T-helper 22 cell (primary cell): ENCODE measurements around the gene PTTG2.

Experiments
- DNase-seq: peaks from one replicate; pipeline ENCODE4 v3.0.0-alpha.2; 2020; ENCODE audit warnings: low read depth

The PTTG2 gene

DNA sequence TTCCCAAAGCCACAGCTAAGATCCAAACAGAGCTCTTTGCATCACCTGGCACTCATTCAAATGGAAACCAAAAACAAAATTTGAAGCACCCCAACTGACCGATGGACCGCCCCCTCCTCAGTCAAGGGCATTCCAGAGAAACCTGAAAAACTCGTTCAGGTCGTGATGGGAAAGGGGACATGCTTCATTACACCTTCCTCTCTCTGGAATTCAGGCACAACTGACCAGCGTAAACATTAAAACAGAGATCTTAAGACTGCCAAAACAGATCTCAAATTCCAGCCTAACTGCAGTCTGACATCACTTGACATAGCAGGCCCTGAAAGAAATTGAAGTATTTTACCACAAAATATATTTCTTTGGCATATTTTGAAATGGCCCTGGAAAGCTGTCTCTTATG lies 28.5 kb downstream of the PTTG2 start:
- DNase-seq = no peak

DNA sequence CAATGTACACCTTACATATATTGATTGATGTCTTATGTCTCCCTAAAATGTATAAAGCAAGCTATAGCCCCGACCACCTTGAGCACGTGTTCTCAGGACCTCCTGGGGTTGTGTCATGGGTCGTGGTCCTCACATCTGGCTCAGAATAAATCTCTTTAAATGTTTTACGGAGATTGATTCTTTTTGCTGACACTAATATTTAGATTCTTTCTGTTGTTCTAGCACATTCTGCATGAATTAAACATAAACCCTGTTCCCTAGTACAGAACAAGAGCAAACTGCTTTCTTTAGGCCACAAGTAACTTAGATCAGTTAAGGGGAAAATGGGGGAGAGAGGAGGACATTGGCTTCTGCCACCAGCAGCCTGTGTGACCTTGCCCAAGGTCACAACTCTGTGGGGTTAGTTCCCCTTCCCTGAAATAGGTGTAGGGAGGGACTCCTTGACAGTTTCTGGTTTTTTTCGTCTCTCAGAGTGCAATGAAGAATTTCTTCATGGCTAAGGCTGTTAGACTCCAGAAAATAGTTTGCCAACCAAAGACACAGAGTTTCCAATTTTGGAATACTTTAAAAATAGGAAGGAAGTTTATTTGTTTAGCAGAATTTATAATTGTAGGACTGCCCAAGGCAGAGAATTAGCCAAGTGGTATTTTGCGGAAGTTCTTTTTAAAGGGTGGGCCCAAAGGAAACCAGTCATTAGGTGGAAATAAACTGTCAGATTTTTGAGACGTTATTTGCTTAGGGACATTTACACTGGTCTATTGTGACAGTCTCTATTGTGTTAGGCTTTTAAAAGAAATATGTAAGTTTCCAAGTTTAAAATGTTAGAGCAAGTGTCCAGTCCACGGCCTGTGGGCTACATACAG lies 29.4 kb downstream of the PTTG2 start:
- no peak for DNase-seq

GRCh38 chr4:37990731-37991245 lies 30.6 kb downstream of the PTTG2 start:
- DNase-seq = no peak

DNA sequence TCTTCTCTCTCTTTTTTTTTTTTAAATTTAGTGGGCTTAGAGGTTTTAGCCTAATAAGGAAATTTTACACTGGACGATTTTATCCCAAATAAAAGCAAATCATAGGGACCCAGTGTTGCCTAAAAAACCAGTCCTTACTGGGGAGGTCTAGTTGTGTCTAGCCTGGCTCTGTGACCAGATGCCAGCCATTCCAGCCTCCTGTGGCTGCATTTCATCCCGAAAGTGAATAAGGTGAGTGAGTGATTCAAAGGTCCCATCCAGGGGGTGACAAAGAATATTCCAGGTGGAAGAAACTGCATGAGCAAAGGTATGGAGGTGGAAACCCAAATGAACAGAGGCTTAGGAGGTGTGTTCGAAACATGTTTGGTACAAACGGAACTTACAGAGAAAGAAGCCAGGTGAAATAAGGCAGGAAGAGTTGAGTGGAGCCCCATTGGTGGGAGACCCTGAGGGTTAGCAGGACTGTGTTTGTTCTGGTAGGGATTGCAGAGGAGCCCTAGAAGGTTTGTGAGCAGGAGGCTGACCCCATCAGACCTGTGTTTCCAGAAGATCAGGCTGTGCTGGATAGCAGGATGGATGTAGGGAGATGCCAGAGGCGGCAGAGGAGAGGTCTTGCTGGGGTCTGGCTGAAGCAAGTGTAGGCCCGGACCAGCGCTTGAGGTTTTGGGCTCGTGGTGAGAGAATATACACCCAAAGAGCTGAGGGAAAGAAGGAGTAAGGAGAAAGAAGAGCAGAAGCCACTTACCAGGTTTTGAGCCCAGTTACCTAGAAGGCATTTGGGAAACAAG lies 31.6 kb downstream of the PTTG2 start:
- no peak for DNase-seq

DNA sequence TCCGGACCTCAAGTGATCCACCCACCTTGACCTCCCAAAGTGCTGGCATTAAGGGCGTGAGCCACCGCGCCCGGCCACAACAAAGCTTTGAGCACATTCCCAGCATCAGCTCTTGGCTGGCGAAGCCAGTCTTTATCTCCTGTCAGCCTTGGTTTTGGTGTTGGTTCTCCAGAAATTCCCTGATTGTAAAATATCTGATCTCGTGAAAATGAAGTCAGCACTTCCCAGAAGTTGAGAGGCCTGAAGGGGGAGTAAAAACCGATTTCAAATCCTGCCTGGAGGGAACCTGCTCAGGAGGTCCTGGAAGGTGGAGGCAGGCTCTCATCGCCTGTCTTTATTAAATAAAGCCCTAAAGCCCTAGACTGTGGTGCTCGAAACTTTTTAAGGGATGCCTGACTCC lies 33.6 kb downstream of the PTTG2 start:
- DNase-seq = no peak

DNA sequence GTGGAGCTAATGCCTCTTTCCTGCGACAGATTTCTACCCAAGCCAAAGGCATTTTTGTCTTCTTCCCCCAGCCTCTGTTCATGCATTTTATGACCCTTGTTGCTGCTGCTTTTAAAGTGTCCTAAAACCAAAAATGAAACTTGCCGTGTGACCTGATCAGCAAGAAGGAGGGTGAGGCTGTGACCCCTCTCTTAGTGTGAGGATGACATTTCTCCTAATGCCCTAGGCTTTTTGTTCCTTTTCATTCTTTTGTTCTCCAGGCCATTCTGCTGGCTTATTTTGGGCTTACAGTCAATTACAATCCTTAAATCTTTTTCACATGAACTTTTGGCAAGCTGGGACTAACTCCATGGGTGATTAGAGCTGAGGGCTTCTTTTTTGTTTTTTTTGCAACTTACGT lies 34.4 kb downstream of the PTTG2 start:
- no peak for DNase-seq

DNA sequence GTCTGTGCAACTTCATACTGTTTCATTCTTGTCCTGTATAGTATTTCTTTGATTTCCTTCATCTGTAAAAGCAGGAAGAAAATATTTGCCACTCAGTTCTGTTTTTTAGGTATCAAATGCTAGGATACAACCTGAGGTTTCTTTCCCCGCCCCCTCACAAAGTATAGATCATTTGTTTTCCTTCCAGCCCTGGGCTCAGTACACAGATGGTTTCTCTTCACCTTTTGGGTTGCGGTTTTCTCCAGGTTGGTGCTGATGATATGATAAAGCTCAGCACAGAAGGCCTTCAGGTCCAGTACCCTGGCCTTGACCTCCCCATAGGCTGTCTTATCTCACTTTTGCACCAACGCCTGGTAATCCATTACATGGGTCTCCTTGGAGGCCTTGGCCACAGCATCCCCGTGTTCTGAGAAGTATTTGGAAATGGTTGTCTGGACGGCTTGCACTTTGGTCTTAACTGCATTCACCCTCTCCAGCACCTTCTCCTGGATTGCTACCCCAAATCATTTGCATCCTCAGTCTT lies 35.2 kb downstream of the PTTG2 start:
- no peak for DNase-seq

- no peak for DNase-seq
Measured at GRCh38 chr4:37995981-37996775, 36.0 kb downstream of the PTTG2 start.

GRCh38 chr4:37998226-37998625 lies 38.0 kb downstream of the PTTG2 start:
- DNase-seq = no peak

- DNase-seq = no peak
Measured at GRCh38 chr4:37999000-37999716, 39.0 kb downstream of the PTTG2 start.

GRCh38 chr4:37999965-38000364 lies 39.8 kb downstream of the PTTG2 start:
- no peak for DNase-seq

DNA sequence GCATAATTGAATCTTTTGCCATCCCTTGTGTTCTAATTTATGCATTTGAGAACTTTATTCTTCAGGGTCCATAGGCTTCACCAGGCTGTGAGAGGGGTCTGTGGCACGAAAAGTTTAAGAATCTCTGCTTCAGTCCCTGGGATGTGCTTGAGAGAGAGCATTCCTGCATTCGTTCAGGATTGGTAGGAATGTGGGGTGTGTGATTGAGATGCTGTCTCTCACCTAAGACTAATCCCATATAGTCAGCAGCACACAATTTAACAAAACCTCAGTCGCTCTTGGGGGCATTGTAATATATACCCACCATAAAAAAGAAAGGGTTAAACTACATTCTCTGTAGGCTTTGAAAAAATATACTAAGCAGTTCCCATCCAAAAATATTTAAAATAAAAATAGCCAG lies 41.7 kb downstream of the PTTG2 start:
- no peak for DNase-seq

DNA sequence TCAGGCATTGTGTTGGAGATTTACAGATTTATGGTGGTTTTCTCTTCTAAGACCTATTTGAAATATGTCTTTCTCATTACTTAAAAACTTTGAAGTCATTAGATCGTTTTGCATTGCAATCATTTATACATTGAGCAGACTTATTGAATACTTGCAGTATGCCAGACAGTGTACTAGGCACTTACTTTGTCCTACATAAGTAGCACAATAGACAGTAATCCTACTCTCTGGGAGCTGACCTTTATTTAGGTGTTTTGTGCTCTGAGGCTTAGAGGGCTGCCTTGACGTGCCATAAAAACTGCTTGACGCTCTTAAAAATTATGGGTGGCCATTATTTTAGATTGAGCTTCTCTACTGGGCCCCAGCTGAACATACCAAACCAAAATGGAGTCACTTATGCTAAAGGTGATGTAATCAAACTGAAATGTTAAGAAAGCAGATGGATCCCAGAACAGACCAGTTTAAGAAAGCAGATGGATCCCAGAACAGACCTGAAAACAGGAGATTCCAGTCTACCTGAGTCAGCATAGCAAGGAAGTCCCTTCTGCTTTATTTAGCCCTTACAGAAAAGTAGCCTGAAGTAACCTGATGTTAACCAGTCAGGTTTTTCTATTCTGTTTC lies 42.4 kb downstream of the PTTG2 start:
- DNase-seq = no peak

DNA sequence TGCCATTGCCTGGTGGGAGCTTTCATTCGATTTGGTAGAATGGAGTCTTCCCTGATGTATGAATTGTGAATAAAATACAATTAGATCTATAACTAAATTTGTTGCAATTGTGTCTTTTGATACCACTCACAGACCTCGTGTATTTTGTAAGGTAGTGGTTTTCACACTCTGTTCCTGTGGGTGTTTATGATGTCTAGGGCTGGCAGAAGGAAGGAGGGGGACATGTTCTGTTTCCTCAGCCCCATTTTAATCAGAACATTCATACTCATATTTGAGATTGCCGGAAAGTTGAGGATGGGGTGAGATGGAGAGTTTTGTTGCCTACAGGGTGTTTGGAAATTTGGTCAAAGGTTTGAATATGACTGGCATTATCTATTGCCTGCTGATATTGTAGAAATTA lies 42.9 kb downstream of the PTTG2 start:
- DNase-seq = no peak

DNA sequence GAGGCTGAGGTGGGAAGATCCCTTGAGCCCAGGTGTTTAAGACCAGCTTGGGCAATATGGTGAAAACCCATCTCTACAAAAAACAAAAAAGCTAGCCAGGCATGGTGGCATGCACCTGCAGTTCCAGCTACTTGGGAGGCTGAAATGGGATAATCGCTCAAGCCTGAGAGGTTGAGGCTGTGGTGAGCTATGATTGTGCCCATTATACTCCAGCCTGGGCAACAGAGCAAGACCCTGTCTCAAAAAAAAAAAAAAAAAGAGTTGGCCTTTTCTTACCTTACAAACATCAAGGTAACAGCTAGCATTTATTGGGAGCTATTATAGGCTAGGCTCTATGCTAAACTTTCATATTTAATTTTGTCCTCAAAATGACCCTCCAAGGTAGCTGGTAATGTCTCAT lies 43.4 kb downstream of the PTTG2 start:
- no peak for DNase-seq

DNA sequence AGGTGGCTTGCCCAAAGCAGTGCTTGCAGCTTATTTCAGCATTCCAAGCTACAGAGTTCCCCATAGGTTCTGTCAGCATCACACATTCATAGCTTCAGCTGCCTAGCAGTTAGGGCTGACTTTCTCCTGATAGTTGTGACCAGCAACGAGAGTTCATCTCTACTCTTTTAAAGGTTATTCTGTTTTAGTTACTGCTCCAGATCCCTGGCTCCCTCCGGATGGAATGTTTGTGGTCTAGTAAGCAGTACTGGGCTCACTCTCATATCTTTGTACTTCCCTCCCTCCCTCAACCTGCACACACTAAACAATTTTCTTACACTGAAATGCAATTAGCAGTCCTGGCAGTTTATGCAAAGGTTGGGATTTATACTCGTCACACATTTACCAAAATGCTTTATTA lies 43.9 kb downstream of the PTTG2 start:
- DNase-seq = no peak

DNA sequence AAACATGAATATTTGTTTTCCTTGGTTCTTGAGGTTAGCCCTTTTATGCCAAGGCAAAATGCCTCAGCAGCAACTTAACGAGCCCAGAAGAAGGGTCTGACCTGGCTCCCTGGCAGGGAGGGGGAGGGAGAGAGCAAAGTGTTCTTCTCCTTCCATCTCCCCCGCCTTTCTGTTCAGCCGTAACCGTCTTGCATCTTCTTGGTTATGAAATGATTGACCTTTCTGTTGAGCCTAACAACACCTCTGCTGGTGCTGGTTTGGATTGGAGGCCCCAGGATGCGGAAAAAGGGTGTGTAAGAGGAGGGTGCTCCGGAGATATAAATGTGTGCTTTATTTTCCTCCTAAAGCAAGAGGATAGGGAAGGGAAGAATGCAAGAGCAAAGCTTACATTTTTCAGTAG lies 44.7 kb downstream of the PTTG2 start:
- DNase-seq = no peak

GRCh38 chr4:38005637-38006036 lies 45.4 kb downstream of the PTTG2 start:
- DNase-seq = no peak

DNA sequence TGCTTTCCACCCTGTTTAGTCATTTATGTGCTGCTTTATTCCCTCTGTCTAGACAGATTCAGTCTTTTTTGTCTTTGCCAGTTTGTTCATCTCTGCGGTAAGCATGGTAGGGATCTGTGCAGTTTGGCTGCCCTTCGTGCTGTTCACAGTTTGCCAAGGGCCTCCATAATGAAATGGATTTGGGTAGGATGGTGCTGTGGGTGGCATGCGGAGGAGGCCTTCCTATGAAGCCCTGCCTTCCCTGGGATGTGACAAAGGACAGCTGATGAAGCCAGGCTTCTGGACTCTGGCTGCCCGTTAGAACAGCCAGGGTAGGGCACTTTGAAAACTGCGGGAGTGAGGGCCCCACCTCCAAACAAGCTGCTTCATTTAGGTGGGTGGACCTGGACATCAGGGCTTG lies 47.4 kb downstream of the PTTG2 start:
- DNase-seq = no peak

DNA sequence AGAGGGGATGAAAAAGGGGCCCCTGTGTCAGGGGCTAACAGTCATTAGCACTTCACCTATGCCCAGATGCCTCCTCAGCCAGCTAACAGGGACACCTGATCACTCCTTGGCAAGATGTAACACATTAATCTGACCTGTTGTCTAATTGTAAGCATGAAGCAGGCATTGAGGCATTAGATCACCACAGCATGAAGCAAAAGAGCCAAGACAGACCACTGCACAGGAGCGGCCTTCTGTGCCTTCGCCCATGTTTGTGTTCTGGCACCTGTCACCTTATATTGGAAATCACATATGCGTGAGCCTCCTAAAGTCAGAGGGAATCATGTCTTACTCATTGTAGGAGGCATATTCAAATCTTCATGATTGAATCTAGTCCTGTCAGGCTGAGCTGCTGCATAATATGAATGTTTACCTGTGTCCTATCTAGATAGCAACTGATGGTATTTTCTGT lies 48.4 kb downstream of the PTTG2 start:
- DNase-seq = no peak

GRCh38 chr4:38009421-38009820 lies 49.2 kb downstream of the PTTG2 start:
- no peak for DNase-seq
